Endothelial cell of umbilical vein (primary cell): ENCODE results near the gene PPIE.

Source experiments
- CTCF ChIP-seq, 2 donors: IDR thresholded peaks; 1 replicate in 1 of 2; 2 replicates in 1 of 2; pipeline ENCODE4 v1.5.1; 2011; ENCODE audit warnings: low read length in 2 of 2, mild to moderate bottlenecking in 2 of 2, moderate library complexity in 2 of 2, control low read depth in 1 of 2, inconsistent platforms in 1 of 2, low read depth in 1 of 2; ENCODE audit not compliant: insufficient read depth in 1 of 2; ENCODE audit errors: extremely low read depth in 1 of 2
- MYC ChIP-seq: IDR thresholded peaks from one replicate; pipeline ENCODE4 v1.6.1; 2011; ENCODE audit warnings: mild to moderate bottlenecking, low read depth, low read length
- POLR2A ChIP-seq: IDR thresholded peaks from 2 replicates; pipeline ENCODE4 v1.6.1; 2012; ENCODE audit warnings: low read depth, mild to moderate bottlenecking, control low read depth, low read length
- POLR2AphosphoS5 ChIP-seq: IDR thresholded peaks from 2 replicates; pipeline ENCODE4 v1.6.1; 2012; ENCODE audit warnings: low read depth, mild to moderate bottlenecking, control low read depth, low read length, moderate library complexity; ENCODE audit not compliant: insufficient read depth

GRCh38 chr1:39753132-39754025 lies 14.7 kb downstream of the PPIE start:
- no peak for TF ChIP-seq POLR2AphosphoS5
- TF ChIP-seq POLR2A, result no peak
- no peak for TF ChIP-seq CTCF (IDR thresholded peaks at IDR 0.05; ENCODE audit: extremely low read depth in 1 of 2, insufficient read depth in 1 of 2, low read depth in 1 of 2, low read length in 2 of 2)
- TF ChIP-seq MYC, result no peak
